TTC549 (cell line): ENCODE measurements around the gene VLDLR.

ENCODE experiments used
- FAIRE-seq: peaks from 2 replicates; lab custom pipeline; 2012; peaks lifted over from hg19 to GRCh38; lab: Jason Lieb, UNC

VLDLR gene

DNA sequence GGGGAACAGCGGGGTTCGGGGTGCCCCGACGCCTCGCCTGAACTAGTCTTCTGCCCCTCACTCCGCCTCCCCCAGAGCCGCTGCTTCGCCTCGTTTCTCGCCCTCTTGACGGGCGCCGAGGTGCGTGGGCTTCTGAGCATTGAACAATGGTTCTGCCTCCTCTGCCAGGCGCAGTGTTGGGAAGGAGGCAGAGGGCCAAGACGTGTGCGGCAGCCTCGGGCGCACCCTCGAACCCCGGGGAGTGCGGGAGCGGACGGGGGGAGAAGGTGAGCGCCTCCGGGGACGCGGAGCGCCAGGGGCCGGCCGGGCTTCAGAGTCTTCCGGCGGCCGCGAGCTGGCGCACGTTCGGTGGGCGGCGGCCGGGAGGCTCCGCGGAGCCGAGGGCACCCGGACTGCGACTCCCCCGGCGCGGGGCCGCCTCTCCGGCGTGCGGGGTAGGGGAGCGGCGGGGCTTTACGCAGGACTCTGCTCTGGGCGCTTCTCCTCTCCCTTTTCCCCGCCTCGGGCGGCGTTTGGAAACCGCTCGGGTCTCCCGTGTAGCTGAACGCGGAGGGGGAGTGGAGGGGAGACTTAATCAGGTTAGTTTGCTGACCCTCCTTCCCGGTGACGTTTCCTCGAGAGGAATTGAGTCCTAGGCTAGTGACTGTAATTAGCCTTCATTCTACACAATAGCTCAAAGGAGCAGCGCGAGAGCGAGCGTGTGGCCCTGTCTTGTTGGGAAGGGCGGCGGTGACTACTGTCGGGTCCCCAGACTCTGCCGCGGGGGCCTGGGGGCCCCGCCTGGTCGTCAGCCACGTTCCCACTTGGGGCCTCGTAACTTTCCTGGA, 1.1 kb downstream of the VLDLR start:
- no peak for FAIRE-seq

DNA sequence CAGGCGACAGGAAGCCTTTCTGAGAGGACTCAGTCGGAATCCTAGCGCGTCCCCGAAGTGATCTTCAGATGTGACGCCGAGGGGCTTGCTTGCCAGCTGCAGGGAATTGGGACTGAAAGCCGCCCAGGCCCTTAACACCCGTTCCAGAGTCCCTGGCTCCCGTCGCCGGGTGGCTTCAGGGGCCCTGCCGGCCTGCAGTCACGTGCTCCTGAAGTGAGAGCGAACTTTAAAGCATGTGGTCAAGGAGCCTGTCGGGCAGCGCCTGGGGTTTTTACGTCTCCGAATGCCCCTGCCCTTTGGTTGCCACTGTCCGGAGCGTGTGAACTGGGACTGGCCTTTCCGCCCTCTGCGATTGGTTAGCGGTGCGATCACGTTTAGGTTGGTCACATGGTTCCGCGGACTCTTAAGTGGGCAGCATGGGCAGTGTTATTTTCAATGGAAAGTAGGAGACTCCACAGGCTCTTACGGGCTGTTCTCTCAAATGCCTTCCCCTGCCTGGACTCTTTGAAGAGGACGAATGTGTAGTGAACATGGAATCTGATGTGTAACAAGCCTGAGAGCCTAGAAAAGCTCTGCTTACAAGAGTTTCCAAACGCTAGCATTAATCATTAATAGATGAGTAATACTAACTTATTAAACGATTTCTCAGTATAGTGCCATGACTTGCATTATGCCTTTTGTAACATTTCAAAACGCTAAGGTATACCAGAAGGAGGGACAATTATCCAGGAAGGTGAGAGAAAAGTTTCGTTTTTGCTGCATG, 1.9 kb downstream of the VLDLR start:
- no peak for FAIRE-seq

DNA sequence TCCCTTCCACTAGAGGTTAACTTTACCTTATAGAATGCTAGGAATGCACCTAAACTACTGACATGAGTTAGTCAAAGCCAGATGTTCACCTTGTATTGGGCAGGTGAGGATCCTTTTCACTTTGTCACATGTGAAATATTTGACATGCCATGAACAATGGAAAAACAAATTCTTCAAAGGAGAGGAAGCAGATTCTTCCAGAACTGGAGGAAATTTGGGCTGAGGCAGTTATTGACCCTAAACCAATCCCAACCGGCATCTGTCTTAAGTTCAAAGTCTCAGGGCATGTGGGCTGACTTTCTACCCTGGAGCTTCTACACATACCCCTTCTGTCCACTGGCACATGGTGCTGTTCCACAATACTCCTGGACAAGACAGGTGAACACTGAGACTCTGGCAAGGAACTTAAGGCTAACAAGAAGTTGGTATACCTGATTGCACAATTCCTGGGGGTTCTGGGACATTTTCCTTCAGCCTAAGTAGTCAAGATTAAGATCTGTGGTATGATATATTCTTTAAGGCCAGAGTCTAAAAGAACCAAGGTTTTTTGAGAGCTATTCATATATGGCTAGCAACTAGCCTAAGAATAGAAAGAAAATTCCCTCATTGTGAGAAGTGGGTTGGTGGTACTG, 2.6 kb downstream of the VLDLR start:
- FAIRE-seq = no peak

DNA sequence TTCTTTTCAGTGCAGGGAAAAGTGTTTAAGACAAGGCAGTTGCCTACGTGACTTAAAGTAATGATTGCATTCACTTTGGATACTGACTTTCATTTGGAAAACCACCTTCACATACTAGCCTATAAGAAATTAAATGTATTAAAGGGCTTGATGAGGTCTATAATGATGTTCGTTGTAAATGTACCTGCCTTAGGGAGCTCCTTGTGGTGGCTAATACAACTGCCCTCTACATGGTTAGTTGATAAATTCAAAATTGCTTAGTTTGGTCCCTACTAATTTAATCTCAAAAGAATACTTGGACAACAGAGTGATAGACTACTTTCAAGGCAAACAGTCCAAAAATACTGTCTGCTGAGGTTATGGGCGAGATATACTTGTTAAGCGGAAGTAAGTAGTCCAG, 3.8 kb downstream of the VLDLR start:
- FAIRE-seq = no peak

DNA sequence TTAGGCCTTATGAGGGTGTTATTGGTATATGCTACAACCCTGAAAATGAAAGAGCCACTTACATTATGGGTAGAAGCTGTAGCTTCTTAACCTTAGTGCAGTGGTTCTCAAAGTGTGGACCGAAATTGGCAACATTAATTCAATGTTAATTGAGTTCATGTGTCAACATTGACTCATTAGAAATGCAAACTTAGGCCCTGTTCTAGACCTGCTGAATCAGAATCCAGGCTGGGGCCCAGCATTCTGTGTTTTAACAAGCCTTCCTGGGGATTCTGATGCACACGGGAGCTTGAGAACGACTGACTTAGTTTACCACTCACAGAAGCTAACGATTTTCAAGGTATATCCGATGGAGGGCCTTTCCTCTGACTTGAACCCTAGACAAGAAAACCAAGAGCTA, 7.3 kb downstream of the VLDLR start:
- FAIRE-seq = no peak

DNA sequence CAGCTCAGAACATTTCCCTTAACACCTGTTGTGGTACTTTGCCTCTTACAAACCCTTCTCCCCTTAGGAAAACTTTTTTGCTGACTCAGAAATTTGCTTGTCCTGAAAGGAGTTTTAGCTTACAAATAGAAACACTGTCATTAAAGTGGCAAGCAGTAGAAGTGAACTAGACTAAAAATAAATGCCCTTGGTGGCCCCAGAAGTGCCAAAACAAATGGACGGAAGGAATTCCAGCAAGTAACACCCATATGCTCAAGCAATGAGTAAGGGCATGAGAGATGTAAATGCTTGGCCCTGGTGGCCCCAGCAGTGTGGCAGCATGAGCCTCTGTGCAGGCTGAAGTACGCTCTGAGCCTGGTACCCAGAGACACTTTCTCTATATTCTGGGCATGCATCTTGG, 8.6 kb downstream of the VLDLR start:
- FAIRE-seq = no peak

DNA sequence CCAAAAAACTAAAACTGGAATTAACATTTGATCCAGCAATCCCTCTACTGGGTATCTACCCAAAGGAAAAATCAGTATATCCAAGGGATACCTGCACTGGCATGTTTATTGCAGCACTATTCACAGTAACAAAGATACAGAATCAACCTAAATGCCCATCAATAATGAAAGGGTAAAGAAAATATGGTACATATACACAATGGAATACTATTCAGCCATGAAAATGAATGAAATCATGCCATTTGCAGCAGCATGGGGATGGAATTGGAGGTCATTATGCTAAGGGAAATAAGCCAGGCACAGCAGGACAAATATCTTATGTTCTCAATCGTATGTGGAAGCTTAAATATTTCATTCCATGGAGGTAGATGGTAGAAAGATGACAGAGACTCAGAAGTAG, 9.7 kb downstream of the VLDLR start:
- FAIRE-seq = no peak

DNA sequence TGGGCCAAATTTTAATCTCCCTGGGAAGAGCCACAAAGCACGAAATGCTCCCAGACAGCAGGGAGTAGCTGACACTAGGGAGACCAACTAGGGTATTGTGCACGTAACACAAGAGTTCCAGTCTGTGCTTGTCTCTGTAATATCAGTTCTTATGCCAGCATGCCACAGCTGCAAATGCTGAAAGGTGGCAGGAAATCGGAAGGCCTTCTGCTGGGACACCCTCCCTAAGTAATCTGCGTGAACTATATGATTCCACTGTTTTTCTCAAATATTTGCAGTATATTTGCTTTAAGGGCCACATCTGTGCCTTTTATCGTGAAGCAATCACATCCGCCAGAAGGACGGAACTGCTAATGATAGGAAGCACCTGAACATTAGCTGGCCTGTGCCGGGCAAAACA, 12.6 kb downstream of the VLDLR start:
- FAIRE-seq = no peak

DNA sequence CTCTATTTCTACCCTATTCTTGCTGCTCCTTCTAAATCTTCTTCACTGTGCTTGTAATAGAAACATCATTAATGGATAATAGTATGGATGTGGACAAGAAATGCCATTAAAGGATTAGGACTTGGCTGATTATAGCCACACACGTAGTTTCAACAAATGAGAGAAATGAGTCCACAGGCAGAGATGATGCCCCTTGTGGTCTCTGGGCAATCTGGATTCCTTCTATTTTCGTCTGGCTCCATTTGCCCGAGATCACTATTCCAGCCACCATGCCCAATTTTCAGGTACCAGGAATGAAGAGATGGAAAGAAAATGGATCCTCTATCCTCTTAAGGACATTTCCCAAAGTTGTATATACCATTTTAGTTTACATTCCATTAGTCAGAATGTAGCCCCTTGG, 13.2 kb downstream of the VLDLR start:
- no peak for FAIRE-seq

DNA sequence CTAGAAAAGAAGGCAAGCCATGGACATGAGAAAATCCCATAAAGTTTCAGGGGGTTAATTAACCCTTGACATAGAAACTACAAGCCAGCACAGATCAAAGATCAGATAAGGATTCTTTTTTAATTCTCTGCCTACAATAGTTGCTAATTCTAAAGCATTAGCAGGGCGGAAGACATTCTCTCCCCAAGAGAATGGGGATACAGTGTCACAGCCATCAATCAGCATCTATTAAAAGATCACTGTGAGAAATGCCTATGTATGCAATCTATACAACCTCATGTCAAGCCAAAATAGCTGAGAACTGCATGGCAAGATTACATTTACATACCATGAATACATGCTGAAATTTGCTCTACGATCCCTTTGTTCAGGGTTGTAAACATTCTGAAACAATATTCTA, 14.3 kb downstream of the VLDLR start:
- no peak for FAIRE-seq

DNA sequence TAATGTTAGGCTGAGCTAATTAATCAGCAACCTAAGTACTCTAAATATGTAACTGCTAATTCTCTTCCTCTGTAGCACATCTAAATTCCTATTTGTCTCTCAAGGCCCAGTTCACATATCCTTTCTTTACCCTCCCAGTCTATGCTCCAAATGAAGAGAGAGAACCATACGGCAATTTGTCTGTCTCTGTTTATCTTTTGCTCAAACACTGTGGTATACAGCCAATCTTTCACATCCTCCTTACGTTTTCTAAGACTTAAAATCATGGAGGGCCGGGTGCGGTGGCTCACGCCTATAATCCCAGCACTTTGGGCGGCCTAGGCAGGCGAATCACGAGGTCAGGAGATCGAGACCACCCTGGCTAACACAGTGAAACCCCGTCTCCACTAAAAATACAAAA, 15.8 kb downstream of the VLDLR start:
- FAIRE-seq = no peak

DNA sequence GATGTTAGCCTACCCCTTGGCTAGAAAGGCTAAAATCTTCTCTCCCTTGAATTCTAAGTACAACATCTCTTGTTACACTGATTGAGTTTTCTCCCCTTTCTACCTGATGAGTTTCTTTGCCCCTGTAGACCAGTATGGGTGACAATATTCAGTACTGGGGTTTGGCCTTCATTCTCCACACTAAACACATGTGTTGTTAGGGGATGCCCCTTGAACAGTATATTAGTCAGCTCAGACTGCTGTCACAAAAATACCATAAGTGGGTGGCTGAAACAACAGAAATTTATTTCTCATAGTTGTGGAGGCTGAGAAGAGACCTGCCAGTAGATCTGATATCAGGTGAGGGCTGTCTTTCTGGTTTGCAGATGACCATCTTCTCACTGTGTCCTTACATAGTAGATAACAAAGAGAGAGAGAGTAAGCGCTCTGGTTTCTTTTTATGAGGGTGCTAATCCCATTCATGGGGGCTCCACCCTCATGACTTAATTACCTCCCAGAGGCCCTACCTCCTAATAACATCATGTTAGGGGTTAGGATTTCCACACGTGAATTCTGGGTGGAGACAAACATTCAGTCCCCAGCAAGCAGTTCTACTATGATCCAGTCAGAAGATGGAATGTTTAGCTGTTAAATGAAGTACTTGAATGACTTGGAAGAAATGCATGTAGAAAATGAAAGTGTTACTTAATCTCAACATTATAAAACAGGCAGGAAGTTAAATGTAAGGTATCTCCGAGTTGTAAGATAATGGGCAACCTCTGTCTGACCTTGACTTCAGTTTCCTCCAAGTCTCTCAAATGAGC, 17.5 kb downstream of the VLDLR start:
- FAIRE-seq = no peak

DNA sequence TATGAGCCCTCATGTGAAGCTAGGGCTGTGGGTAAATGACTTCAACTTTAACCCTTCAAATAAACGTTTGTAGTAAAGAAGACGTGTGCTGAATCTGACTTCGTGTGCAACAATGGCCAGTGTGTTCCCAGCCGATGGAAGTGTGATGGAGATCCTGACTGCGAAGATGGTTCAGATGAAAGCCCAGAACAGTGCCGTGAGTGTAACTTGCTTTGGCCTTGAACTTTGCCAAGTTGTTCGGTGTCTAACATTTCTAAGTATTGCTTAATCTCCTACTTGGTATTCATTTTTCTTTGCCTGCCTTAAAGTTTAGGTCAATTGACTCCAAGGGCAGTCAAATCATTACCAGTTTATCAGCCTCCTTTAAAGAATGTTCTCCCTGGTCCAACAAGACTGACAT, 18.2 kb downstream of the VLDLR start:
- no peak for FAIRE-seq

DNA sequence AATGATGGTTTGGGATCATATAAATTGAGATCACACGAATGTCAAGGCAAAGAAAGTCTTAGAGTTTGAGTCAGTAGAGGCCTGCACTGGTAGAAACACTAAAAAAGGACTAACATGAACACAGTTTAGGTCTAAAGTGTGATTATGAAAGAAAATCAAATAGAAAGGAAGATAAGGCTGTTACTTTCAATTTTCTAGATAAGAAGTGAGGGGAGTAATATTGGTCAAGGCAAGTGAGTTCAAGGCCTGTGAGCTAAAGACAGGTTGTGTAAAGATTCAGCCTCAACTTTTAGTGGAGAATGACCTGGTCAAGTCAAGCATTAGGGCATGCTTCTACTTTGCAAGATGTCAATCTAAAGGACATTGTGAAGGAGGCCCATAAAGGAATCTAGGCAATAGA, 19.0 kb downstream of the VLDLR start:
- FAIRE-seq = no peak

DNA sequence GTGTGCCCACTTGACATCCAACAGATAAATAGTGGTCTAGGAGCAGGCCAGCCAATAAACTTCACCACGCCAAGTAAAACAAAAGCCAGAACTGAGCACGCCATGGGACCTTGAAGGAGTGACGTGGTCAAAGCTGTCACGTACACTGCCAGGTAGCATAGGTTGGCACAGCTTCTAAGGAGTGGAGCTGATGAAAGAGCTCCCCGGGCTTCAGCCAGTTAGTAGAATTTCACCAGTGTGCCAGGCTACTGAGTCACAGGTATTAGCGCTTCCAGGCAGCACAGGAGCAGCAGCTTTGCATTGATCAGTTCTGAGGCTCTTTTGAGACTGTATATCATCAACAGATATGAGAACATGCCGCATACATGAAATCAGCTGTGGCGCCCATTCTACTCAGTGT, 19.4 kb downstream of the VLDLR start:
- no peak for FAIRE-seq

DNA sequence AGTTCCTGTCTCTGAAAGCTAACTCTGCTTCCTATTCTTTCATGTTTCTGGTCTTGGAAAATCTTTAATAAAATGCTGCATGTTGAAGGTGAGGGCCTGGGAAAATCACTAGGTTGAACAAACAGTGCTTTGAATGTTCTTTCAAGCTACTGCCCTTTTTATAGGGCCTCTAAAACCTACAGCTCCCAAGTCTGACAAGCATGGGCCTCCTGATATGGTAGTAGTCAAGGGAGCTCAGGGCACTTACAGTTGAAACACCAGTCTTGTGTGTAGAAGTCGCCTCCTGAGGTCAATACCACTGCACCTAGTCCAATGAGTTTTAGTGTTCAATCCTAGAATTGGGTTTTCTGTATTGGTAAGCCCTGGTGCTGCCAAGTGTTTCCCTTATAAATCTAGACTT, 20.5 kb downstream of the VLDLR start:
- no peak for FAIRE-seq

DNA sequence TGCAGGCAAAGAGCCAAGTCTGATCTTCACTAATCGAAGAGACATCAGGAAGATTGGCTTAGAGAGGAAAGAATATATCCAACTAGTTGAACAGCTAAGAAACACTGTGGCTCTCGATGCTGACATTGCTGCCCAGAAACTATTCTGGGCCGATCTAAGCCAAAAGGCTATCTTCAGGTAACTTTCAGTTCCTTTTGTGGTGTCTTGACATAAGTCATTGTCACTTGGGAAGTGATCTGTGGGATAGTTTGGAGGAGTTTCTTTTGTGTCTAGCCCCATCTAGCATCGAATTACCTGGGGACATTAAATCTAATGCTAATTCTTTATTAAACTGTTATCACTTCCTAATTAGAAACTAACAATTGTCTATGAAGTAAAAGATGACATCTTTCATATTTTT, 24.0 kb downstream of the VLDLR start:
- FAIRE-seq = no peak

DNA sequence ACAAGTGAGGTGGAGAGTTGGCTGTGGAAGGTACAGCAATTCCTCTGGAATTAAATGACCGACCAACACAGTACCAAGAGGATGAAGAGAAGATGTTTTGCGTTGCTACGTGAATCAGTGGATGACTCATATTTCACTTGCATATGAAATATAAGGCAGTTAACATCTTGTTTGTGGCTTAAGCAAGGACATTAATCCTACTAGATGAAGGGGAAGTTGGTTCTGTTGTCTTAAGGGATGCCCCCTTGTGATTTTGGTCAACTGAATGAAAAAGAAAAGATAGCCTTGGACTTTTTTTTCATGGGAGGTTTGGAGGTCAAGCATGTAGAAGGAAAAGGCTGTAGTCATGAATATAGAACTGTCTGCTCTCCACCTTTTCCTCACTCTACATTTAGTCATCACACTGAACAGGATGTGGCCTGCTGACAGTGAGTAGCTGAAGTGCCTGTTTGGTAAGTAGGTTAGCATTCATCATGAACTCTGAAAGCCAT, 33.9 kb downstream of the VLDLR start:
- no peak for FAIRE-seq

DNA sequence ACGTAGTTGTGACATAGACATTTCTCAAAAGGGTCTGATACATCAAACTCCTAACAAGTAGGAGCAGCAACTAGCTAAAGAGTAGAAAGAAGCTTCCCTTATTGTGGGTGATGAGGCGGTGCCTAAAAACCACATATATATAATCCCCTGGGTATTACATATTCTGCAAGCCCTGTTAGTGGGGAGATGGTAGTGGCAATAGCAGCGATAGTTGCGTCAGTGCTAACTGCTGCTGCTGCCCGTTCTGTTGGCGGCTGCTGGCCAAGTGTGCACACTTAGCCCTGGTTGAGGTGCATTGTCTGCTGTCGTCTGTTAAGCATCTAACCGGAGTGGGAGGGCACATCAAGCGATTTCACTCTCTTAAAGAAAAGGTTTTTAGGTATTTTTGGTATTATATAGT, 35.8 kb downstream of the VLDLR start:
- FAIRE-seq = no peak

DNA sequence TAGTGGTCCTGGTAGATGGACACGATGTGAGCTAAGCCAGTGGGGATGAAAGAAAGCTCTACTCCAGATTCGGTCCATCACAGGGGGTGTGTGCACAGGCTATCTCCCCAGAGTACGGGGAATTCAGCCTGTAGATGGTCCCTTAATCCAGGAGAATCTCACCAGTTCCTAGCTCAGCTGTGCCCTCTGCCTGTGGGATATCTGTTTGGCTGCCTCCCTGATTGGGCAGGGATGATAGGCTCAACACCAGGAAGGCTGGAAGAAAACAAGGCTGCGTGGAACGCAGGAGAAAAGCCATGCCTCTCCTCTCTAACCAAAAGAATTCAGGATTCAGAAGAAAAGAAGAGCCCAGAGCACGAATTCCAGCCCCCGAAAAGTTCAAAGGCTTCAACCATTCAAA, 40.9 kb downstream of the VLDLR start:
- no peak for FAIRE-seq

DNA sequence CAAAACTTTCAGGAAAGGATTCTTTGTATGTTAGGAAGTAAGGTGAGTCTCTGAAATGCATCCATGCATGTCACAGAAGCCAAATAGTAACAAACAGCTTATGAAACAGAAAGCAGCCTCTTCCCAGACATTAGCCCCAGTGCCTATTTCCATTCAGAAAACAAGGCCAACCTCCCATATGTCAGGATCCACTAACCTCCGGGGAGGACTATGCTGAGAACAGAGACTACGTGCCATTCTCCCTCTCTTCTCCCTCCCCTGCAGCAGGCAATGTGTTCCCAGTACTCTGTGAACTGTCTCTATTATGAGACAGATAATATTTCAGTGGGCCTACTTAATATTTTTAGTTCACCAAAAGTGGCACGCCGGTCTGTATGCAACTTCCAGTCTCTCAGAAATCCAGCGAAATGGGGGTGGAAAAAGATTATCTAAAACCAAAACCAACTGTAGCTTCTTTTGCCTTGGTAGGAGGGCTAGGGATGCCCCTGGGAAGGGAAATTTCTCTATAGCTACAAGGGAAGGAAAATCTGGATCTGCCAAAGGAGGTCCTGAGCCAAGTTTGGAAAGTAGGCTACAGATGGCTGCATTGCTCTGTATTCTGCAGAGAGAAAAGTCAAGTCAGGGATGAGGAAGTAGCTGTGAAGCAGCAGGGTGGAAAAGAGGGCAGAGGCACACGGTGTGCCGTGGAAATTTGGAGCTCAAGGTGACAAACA, 42.0 kb downstream of the VLDLR start:
- FAIRE-seq = no peak
